HG03571 (cell line): ENCODE results near the gene INPP4A.
A peak's percentile ranks its signal among the peaks of the same experiment; 100 is the strongest.

Experiments used
- ATAC-seq: cut with Tn5 transposase; IDR thresholded peaks from one replicate; pipeline ENCODE4 v1.9.1; 2021; ENCODE audit not compliant: unreplicated experiment

INPP4A gene

GRCh38 chr2:98537390-98538126, 92.9 kb downstream of the INPP4A start:
- ATAC-seq = no peak

GRCh38 chr2:98538280-98539041, 93.8 kb downstream of the INPP4A start:
- ATAC-seq = no peak

GRCh38 chr2:98539056-98539735, 94.5 kb downstream of the INPP4A start:
- ATAC-seq = no peak

GRCh38 chr2:98540536-98540935, 95.9 kb downstream of the INPP4A start:
- ATAC-seq = no peak

- no peak for ATAC-seq
Observed at GRCh38 chr2:98541489-98541888, 96.8 kb downstream of the INPP4A start.

- ATAC-seq = no peak
Observed at GRCh38 chr2:98541906-98542305, 97.2 kb downstream of the INPP4A start.

- ATAC-seq = no peak
Observed at GRCh38 chr2:98543214-98543613, 98.6 kb downstream of the INPP4A start.

GRCh38 chr2:98543842-98544241, 99.2 kb downstream of the INPP4A start:
- ATAC-seq = no peak

- no peak for ATAC-seq
Observed at GRCh38 chr2:98545591-98545990, 100.9 kb downstream of the INPP4A start.

GRCh38 chr2:98546186-98546585, 101.5 kb downstream of the INPP4A start:
- ATAC-seq = no peak

GRCh38 chr2:98547092-98547790, 102.6 kb downstream of the INPP4A start:
- ATAC-seq = no peak

GRCh38 chr2:98548920-98549818, 104.5 kb downstream of the INPP4A start:
- peak; percentile 52 for ATAC-seq

GRCh38 chr2:98550165-98550564, 105.5 kb downstream of the INPP4A start:
- no peak for ATAC-seq

GRCh38 chr2:98551316-98551715, 106.7 kb downstream of the INPP4A start:
- ATAC-seq = no peak

GRCh38 chr2:98552499-98553179, 108.0 kb downstream of the INPP4A start:
- no peak for ATAC-seq

- ATAC-seq = no peak
Observed at GRCh38 chr2:98554116-98554861, 109.6 kb downstream of the INPP4A start.

- ATAC-seq = no peak
Observed at GRCh38 chr2:98555696-98556095, 111.0 kb downstream of the INPP4A start.

- peak; percentile 71 for ATAC-seq
Observed at GRCh38 chr2:98556344-98557033, 111.8 kb downstream of the INPP4A start.
